ENCODE data around the gene PCMT1. TPM values are rescaled to one million over a fixed set of nuclear protein-coding genes. Genes with fewer than 3 reads are reported as not detected.
"Not testable (repeated sequence)": the region's sequence is repeated elsewhere in the genome, so short reads cannot be mapped to it uniquely, and the experiment has no call there.

The PCMT1 gene
- total RNA-seq, 6 experiments from 2014 or later, result 40.7 to 84.5 (median 47.7) TPM

- 100% methylated on average over 2 of the region's 3 CpGs for WGBS (ENCODE audit: insufficient coverage, low coverage, low lambda C conversion rate, missing lambda C conversion rate)
- H3K27me3 ChIP-seq, result no peaks in the 10 kb centered on the region
- H3K27ac ChIP-seq, result no peak overlapping the region
- ATAC-seq (no peak), DNase-seq (no peak)
- intact Hi-C loops (cut with DNase I), result no loop called here
- H3K4me3 ChIP-seq, result no peak overlapping the region
- H3K9me3 ChIP-seq, result no peaks in the 10 kb centered on the region
- H3K36me3 ChIP-seq, result no peaks in the 10 kb centered on the region
- TF ChIP-seq POLR2A (IDR thresholded peaks at IDR 0.05), result no peak
- TF ChIP-seq, protein P1, sequence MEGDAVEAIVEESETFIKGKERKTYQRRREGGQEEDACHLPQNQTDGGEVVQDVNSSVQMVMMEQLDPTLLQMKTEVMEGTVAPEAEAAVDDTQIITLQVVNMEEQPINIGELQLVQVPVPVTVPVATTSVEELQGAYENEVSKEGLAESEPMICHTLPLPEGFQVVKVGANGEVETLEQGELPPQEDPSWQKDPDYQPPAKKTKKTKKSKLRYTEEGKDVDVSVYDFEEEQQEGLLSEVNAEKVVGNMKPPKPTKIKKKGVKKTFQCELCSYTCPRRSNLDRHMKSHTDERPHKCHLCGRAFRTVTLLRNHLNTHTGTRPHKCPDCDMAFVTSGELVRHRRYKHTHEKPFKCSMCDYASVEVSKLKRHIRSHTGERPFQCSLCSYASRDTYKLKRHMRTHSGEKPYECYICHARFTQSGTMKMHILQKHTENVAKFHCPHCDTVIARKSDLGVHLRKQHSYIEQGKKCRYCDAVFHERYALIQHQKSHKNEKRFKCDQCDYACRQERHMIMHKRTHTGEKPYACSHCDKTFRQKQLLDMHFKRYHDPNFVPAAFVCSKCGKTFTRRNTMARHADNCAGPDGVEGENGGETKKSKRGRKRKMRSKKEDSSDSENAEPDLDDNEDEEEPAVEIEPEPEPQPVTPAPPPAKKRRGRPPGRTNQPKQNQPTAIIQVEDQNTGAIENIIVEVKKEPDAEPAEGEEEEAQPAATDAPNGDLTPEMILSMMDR (IDR thresholded peaks at IDR 0.05), result no peak
- H3K4me1 ChIP-seq, result peaks cover 0 to 12% (median 3%) of the 10 kb centered on the region in 4 donors
Measured at GRCh38 chr6:149845549-149845948, 96.0 kb downstream of the PCMT1 start.

- 62% methylated on average over 6 of the region's 7 CpGs for WGBS (ENCODE audit: insufficient coverage, low coverage, low lambda C conversion rate, missing lambda C conversion rate)
- intact Hi-C loops (cut with DNase I), result no loop called here
- Histone ChIP-seq H3K4me1 (peaks cover 0 to 6% (median 3%) of the 10 kb centered on the region in 4 donors), H3K4me3 (no peak overlapping the region), H3K27me3 (no peaks in the 10 kb centered on the region), H3K36me3 (no peaks in the 10 kb centered on the region), H3K27ac (no peak overlapping the region), H3K9me3 (no peaks in the 10 kb centered on the region)
- DNase-seq, result no peak
- no peak for TF ChIP-seq POLR2A (IDR thresholded peaks at IDR 0.05)
- TF ChIP-seq, protein P1 (IDR thresholded peaks at IDR 0.05), result no peak
- ATAC-seq, result no peak
Measured at GRCh38 chr6:149846321-149846720, 96.8 kb downstream of the PCMT1 start.

DNA sequence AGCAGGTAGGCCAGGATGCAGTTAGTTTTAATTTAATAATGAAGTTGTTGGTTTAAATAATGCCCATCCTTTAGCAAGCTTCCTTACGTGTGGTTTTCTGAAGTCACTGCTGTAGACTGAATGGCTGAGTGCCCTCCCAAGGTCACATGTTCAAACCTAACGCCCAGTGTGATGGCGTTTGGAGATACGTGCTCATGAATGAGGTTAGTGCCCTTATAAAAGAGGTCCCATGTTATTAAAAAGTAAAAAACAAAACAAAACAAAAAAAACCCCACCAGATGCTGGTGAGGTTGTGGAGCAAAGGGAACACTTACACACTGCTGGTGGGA lies 98.4 kb downstream of the PCMT1 start:
- 90% methylated on average over 4 of the region's 4 CpGs for WGBS (ENCODE audit: insufficient coverage, low coverage, low lambda C conversion rate, missing lambda C conversion rate)
- ATAC-seq (no peak), DNase-seq (no peak)
- no peaks in the 10 kb centered on the region for H3K27me3 ChIP-seq
- no peak overlapping the region for H3K4me3 ChIP-seq
- no peak overlapping the region for H3K27ac ChIP-seq
- peaks cover 0 to 6% (median 3%) of the 10 kb centered on the region in 4 donors for H3K4me1 ChIP-seq
- no peaks in the 10 kb centered on the region for H3K9me3 ChIP-seq
- TF ChIP-seq, protein P1 (IDR thresholded peaks at IDR 0.05), result no peak
- TF ChIP-seq POLR2A (IDR thresholded peaks at IDR 0.05), result no peak
- intact Hi-C loops (cut with DNase I), result no loop called here
- no peaks in the 10 kb centered on the region for H3K36me3 ChIP-seq

DNA sequence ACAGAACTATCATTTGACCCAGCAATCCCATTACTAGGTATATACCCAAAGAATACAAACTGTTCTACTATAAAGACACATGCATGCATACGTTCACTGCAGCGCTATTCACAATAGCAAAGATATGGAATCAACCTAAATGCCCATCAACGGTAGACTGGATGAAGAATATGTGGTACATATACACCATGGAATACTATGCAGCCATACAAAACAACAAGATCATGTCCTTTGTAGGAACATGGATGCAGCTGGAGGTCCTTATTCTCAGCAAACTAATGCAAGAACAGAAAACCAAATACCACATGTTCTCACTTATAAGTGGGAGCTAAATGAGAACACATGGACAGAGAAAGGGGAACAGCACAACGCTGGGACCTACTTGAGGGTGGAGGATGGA lies 98.8 kb downstream of the PCMT1 start:
- H3K27me3 ChIP-seq; H3K9me3 ChIP-seq; H3K27ac ChIP-seq; H3K36me3 ChIP-seq; DNase-seq; H3K4me3 ChIP-seq; H3K4me1 ChIP-seq; ATAC-seq; intact Hi-C loops (cut with DNase I): not testable (repeated sequence)
- WGBS (ENCODE audit: insufficient coverage, low coverage, low lambda C conversion rate, missing lambda C conversion rate), result 66% methylated on average over 4 of the region's 4 CpGs

- Histone ChIP-seq H3K27me3 (no peaks in the 10 kb centered on the region), H3K4me3 (no peak overlapping the region), H3K36me3 (no peaks in the 10 kb centered on the region), H3K9me3 (no peaks in the 10 kb centered on the region), H3K4me1 (peaks cover 0 to 6% (median 3%) of the 10 kb centered on the region in 4 donors), H3K27ac (no peak overlapping the region)
- 72% methylated on average over 3 of the region's 5 CpGs for WGBS (ENCODE audit: insufficient coverage, low coverage, low lambda C conversion rate, missing lambda C conversion rate)
- ATAC-seq (no peak), DNase-seq (no peak)
- intact Hi-C loops (cut with DNase I), result no loop called here
- TF ChIP-seq, protein P1 (IDR thresholded peaks at IDR 0.05), result no peak
- TF ChIP-seq POLR2A (IDR thresholded peaks at IDR 0.05), result no peak
Measured at GRCh38 chr6:149851461-149852110, 102.0 kb downstream of the PCMT1 start.

Measured in right lobe of liver (tissue), 6 donors.